ENCODE results near the gene PGAP2. TPM values are rescaled to one million over a fixed set of nuclear protein-coding genes. Genes with fewer than 3 reads are reported as not detected.

Gene PGAP2
- total and polyA plus RNA-seq, 2 experiments from 2014 or later = 39.3 to 43.2 TPM

DNA sequence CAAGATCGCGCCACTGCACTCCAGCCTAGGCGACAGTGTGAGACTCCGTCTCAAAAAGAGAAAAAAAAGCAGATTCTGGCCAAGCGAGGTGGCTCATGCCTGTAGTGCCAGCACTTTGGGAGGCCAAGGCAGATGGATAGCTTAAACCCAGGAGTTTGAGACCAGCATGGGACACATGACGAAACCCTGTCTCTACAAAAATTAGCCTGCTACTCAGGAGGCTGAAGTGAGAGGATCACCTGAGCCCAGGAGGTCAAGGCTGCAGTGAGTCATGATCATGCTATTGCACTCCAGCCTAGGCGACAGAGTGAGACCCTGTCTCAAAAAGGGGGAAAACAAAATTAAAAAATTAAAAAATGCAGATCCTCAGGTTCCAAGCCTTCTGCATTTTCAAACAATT, 14.0 kb downstream of the PGAP2 start:
- Histone ChIP-seq H3K9me2 (ENCODE audit: insufficient read depth) (no peaks in the 10 kb centered on the region), H3K27me3 (ENCODE audit: insufficient read depth) (no peaks in the 10 kb centered on the region), H4K20me1 (replicated peaks; ENCODE audit: insufficient read depth) (peaks cover 7% of the 10 kb centered on the region), H3K4me2 (no peak overlapping the region), H2AFZ (no peak overlapping the region), H3K36me3 (ENCODE audit: insufficient read depth) (no peaks in the 10 kb centered on the region), H3F3A (replicated peaks; ENCODE audit: low read depth) (no peaks in the 10 kb centered on the region), H3K27ac (ENCODE audit: low read depth) (no peak overlapping the region), H3K4me3 (no peak overlapping the region), H3K79me2 (replicated peaks; ENCODE audit: insufficient read depth) (no peaks in the 10 kb centered on the region), H3K4me1 (ENCODE audit: insufficient read depth) (peaks cover 25% of the 10 kb centered on the region)
- Mint-ChIP-seq H3K4me1 (peaks cover 32% of the 10 kb centered on the region), H3K9me3 (no peaks in the 10 kb centered on the region; the same call in 2 of the 3 replicates), H3K27ac (no peak overlapping the region), H3K36me3 (ENCODE audit: low read depth) (peaks cover 30% of the 10 kb centered on the region), H3K4me3 (no peak overlapping the region), H3K27me3 (ENCODE audit: insufficient read depth, low read depth, poor library complexity) (peaks cover 21% of the 10 kb centered on the region)
- no peak for ATAC-seq
- TF ChIP-seq ZNF114 (CRISPR knock-in tag; IDR thresholded peaks at IDR 0.05) = no peak
- TF ChIP-seq EZH2phosphoT487 (IDR thresholded peaks at IDR 0.05; ENCODE audit: unreplicated experiment) = no peak
- no peak for TF ChIP-seq POLR2AphosphoS5 (IDR thresholded peaks at IDR 0.05; ENCODE audit: low read depth)
- TF ChIP-seq, protein P1, sequence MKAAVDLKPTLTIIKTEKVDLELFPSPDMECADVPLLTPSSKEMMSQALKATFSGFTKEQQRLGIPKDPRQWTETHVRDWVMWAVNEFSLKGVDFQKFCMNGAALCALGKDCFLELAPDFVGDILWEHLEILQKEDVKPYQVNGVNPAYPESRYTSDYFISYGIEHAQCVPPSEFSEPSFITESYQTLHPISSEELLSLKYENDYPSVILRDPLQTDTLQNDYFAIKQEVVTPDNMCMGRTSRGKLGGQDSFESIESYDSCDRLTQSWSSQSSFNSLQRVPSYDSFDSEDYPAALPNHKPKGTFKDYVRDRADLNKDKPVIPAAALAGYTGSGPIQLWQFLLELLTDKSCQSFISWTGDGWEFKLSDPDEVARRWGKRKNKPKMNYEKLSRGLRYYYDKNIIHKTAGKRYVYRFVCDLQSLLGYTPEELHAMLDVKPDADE (IDR thresholded peaks at IDR 0.05) = no peak
- TF ChIP-seq, protein P2, sequence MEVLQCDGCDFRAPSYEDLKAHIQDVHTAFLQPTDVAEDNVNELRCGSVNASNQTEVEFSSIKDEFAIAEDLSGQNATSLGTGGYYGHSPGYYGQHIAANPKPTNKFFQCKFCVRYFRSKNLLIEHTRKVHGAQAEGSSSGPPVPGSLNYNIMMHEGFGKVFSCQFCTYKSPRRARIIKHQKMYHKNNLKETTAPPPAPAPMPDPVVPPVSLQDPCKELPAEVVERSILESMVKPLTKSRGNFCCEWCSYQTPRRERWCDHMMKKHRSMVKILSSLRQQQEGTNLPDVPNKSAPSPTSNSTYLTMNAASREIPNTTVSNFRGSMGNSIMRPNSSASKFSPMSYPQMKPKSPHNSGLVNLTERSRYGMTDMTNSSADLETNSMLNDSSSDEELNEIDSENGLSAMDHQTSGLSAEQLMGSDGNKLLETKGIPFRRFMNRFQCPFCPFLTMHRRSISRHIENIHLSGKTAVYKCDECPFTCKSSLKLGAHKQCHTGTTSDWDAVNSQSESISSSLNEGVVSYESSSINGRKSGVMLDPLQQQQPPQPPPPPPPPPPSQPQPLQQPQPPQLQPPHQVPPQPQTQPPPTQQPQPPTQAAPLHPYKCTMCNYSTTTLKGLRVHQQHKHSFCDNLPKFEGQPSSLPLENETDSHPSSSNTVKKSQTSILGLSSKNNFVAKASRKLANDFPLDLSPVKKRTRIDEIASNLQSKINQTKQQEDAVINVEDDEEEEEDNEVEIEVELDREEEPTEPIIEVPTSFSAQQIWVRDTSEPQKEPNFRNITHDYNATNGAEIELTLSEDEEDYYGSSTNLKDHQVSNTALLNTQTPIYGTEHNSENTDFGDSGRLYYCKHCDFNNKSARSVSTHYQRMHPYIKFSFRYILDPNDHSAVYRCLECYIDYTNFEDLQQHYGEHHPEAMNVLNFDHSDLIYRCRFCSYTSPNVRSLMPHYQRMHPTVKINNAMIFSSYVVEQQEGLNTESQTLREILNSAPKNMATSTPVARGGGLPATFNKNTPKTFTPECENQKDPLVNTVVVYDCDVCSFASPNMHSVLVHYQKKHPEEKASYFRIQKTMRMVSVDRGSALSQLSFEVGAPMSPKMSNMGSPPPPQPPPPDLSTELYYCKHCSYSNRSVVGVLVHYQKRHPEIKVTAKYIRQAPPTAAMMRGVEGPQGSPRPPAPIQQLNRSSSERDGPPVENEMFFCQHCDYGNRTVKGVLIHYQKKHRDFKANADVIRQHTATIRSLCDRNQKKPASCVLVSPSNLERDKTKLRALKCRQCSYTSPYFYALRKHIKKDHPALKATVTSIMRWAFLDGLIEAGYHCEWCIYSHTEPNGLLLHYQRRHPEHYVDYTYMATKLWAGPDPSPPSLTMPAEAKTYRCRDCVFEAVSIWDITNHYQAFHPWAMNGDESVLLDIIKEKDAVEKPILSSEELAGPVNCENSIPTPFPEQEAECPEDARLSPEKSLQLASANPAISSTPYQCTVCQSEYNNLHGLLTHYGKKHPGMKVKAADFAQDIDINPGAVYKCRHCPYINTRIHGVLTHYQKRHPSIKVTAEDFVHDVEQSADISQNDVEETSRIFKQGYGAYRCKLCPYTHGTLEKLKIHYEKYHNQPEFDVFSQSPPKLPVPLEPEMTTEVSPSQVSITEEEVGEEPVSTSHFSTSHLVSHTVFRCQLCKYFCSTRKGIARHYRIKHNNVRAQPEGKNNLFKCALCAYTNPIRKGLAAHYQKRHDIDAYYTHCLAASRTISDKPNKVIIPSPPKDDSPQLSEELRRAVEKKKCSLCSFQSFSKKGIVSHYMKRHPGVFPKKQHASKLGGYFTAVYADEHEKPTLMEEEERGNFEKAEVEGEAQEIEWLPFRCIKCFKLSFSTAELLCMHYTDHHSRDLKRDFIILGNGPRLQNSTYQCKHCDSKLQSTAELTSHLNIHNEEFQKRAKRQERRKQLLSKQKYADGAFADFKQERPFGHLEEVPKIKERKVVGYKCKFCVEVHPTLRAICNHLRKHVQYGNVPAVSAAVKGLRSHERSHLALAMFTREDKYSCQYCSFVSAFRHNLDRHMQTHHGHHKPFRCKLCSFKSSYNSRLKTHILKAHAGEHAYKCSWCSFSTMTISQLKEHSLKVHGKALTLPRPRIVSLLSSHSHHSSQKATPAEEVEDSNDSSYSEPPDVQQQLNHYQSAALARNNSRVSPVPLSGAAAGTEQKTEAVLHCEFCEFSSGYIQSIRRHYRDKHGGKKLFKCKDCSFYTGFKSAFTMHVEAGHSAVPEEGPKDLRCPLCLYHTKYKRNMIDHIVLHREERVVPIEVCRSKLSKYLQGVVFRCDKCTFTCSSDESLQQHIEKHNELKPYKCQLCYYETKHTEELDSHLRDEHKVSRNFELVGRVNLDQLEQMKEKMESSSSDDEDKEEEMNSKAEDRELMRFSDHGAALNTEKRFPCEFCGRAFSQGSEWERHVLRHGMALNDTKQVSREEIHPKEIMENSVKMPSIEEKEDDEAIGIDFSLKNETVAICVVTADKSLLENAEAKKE (CRISPR knock-in tag; IDR thresholded peaks at IDR 0.05) = no peak
- TF ChIP-seq, protein P3, sequence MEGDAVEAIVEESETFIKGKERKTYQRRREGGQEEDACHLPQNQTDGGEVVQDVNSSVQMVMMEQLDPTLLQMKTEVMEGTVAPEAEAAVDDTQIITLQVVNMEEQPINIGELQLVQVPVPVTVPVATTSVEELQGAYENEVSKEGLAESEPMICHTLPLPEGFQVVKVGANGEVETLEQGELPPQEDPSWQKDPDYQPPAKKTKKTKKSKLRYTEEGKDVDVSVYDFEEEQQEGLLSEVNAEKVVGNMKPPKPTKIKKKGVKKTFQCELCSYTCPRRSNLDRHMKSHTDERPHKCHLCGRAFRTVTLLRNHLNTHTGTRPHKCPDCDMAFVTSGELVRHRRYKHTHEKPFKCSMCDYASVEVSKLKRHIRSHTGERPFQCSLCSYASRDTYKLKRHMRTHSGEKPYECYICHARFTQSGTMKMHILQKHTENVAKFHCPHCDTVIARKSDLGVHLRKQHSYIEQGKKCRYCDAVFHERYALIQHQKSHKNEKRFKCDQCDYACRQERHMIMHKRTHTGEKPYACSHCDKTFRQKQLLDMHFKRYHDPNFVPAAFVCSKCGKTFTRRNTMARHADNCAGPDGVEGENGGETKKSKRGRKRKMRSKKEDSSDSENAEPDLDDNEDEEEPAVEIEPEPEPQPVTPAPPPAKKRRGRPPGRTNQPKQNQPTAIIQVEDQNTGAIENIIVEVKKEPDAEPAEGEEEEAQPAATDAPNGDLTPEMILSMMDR (conservative IDR thresholded peaks at IDR 0.05; ENCODE audit: low read depth in 2 of 2) = no peak
- TF ChIP-seq ZNF331 (CRISPR knock-in tag; IDR thresholded peaks at IDR 0.05; ENCODE audit: low read depth) = no peak
- no peak for TF ChIP-seq NANOG (IDR thresholded peaks at IDR 0.05; ENCODE audit: borderline replicate concordance)
- TF ChIP-seq EZH2 (IDR thresholded peaks at IDR 0.05; ENCODE audit: low read depth, unreplicated experiment) = no peak
- no peak for TF ChIP-seq STAT1 (IDR thresholded peaks at IDR 0.05; ENCODE audit: unreplicated experiment)
- TF ChIP-seq, protein P4, sequence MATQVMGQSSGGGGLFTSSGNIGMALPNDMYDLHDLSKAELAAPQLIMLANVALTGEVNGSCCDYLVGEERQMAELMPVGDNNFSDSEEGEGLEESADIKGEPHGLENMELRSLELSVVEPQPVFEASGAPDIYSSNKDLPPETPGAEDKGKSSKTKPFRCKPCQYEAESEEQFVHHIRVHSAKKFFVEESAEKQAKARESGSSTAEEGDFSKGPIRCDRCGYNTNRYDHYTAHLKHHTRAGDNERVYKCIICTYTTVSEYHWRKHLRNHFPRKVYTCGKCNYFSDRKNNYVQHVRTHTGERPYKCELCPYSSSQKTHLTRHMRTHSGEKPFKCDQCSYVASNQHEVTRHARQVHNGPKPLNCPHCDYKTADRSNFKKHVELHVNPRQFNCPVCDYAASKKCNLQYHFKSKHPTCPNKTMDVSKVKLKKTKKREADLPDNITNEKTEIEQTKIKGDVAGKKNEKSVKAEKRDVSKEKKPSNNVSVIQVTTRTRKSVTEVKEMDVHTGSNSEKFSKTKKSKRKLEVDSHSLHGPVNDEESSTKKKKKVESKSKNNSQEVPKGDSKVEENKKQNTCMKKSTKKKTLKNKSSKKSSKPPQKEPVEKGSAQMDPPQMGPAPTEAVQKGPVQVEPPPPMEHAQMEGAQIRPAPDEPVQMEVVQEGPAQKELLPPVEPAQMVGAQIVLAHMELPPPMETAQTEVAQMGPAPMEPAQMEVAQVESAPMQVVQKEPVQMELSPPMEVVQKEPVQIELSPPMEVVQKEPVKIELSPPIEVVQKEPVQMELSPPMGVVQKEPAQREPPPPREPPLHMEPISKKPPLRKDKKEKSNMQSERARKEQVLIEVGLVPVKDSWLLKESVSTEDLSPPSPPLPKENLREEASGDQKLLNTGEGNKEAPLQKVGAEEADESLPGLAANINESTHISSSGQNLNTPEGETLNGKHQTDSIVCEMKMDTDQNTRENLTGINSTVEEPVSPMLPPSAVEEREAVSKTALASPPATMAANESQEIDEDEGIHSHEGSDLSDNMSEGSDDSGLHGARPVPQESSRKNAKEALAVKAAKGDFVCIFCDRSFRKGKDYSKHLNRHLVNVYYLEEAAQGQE (IDR thresholded peaks at IDR 0.05; ENCODE audit: unreplicated experiment) = no peak
- TF ChIP-seq JUNB (IDR thresholded peaks at IDR 0.05; ENCODE audit: unreplicated experiment) = no peak
- no peak for TF ChIP-seq CREB1 (CRISPR knock-in tag; IDR thresholded peaks at IDR 0.05; ENCODE audit: low read depth)
- DNase-seq (ENCODE audit: low spot score) = no peak
